Measurements from ENCODE around the gene LSR.

LSR gene

DNA sequence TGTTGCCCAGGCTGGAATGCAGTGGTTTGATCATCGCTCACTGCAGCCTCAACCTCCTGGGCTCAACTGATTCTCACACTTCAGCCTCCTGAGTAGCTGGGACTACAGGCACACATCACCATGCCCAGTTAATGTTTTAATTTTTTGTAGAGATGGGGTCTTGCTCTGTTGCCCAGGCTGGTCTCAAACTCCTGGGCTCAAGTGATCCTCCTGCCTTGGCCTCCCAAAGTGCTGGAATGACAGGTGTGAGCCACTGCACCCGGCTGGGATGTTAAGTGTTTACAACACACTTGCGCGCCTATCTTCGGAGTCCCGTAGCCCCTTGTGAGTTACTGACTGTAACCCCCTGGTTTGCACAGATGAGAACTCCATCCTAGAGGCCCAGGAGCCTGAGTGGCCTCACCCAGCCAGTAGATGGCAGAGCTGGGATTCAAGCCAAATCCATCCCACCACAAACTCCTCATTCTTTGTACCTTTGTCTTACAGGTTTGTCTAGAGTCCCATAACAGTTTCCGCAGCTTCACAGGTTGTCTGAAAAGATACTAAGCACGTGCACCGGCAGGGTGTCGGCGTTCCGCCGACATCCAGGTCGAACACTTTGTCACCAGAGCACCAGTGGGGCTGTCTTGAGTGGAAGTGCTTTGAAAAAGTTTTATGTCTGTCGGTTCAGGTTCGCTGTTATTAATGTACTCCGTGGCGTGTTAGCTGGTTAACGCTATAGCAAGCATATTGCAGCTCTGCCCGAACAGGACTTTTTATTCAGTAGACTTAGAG, 57.9 kb downstream of the LSR start:
- DNase-seq, result no peak

DNA sequence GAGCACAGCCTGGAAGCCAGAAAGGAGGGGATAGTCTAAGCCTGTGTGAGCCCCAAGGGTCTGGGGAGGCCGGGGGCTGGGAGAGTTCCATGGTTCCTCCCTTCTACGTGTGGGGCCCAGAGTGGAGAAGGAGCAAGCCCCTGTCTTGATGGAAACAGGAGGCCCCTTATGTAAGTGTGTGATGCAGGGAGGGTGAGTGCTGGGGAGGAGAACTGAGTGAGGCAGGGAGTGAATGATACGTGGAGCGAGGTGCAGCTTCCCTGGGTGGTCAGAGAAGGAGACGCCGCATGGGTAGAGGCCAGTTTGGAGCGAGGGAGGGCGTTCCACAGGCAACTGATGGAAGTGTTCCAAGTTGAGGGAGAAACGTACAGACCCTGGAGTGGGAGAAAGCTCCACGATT, 59.1 kb downstream of the LSR start:
- DNase-seq, result no peak

DNA sequence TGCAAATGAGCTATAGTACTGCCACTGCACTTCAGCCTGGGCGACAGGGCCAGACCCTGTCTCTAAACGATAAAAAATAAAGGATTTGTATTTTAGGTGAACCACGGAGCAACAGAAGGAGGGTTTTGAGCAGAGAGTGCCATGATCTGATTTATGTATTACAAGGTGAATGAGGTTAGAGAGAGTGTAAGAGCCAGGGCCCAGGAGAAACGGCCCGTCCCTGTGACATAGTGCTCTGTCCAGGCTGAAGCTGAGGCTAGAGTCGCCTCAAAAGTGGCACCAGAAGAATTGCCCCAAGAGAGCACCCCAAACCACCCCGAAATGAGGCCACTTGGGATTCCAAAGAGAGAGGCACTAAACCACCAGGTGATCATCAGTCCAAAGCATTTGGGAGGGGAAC, 60.1 kb downstream of the LSR start:
- no peak for DNase-seq

DNA sequence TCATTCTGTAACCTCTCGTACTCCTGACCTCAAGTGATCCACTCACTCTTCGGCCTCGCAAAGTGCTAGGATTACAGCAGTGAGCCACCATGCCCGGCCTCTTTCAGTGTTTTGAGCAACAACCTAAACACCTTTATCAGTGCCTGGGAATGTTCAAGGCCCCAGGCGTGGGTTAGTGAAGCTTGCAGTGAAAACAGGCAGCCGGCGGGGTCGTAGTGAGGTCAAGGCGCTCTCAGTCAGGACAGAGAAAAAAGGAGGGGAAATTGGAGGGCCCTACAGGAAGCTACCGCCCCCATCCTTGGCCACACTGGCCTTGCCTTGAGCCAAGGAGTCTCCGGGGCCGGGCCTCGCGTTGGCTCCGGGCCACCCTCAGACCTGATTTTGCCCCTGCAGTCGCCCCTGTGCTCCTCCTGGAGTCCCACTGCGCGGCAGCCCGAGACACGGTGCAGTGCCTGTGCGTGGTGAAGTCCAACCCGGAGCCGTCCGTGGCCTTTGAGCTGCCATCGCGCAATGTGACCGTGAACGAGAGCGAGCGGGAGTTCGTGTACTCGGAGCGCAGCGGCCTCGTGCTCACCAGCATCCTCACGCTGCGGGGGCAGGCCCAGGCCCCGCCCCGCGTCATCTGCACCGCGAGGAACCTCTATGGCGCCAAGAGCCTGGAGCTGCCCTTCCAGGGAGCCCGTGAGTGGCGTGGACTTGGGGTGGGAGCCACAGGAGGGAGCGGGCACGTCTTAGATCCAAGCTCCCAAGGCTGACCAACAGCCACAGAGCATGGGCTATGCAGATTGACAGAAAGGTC, 60.9 kb downstream of the LSR start:
- DNase-seq, result no peak

DNA sequence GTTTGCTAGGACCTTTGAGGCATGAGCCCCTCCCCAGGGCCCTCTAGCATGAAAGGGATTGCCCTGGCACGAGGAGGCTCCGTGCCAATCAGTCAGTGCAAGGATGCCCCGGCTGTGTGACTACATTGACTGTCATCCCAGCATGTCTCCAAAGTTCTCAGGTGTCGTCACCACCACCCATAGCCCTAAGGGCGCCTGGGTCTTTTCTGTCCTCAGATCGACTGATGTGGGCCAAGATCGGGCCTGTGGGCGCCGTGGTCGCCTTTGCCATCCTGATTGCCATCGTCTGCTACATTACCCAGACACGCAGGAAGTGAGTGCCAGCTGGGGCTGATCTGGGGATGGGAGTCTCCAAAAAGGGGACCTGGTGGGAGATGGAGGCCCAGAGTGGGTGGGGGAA, 61.5 kb downstream of the LSR start:
- no peak for DNase-seq

DNA sequence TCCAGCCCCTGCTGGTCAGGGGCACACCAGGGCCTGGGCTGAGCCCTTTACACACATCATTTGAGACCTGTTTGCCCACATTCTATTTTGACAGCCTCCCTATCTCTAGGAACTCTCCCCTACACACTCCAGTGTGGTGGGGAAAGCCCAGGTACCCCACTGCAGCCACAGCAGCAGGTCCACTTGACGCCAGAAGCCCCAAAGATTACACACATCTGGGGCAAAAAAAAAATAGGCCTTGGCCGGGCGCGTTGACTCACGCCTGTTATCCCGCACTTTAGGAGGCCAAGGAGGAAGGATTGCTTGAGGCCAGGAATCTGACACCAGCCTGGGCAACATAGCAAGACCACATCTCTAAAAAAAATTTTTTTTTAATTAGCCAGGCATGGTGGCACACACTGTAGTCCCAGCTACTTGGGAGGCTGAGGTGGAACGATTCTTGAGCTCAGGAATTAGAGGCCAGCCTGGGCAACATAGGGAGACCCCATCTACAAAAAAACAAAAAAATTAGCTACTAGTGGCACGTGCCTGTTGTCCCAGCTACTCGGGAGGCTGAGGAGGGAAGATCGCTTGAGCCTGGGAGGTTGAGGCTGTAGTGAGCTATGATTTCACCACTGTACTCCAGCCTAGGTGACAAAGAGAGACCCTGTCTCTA, 62.1 kb downstream of the LSR start:
- DNase-seq, result no peak

DNA sequence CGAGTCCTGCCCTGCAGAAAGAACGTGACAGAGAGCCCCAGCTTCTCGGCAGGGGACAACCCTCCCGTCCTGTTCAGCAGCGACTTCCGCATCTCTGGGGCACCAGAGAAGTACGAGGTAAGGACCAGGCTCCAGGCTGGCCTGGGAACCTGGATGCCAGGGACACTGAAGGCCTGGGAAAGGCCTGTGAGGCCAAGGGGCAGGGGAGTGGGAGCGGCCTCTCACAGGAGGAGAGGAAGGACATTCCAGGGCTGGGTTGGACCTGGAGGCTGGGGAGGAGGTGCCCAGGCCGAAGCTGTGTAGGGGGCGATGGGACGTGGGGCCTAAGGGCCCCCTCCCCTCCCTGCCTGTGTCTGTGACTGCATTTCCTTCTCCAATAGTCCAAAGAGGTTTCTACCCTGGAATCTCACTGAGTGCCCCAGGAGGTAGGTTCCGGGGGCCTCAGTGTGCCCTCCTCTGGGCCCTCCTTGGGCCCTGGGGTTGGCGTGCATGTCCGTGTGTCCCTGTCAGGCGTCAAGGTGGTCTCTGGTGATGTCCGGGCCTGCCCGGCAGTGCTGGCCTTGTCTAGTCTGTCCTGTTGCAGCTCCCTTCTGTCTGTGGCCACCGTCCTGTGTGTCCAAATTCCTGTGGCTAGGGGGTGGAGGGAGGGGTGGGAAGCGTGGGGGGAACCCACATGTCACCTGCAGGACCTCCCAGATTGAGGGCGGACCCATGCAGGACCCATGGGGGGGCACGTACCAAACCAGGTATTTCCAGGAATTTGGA, 63.3 kb downstream of the LSR start:
- no peak for DNase-seq

DNA sequence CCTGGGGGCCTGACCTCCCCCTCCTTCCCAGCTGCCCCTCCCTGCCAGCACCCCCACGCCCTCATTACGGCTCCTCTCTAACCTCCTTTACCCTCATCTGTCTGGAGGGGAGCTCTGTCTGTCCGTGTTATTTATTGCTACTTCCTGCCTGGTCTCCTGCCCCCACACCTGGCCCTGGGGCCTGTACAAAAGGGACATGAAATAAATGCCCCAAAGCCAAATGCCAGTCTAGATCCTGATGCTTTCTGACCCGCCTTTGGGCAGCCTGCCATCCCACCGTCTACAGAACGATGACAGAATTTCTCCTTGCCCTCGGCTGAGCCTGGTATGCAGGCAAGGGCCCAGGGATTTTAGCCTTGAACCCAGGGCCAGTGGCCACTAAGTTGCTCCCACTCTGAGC, 64.8 kb downstream of the LSR start:
- no peak for DNase-seq

DNA sequence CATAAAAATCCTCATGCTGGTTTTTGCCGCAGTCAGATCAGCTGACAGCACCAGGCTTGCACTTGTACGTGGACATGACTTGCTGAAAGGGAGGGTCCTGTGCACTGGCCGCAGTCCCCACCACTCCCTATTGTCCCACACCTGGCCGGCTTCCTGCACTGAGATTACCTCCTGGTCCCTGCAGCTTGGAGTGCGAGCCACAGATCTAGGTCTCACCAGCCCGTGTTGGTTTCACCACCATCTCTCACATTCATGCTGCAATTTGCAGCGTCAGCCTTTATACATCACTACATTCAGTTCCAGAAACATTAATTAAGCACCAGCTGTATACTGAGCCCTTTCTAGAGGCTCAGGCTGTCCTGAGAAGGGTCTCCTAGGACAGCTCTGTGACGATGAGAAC, 65.2 kb downstream of the LSR start:
- no peak for DNase-seq

DNA sequence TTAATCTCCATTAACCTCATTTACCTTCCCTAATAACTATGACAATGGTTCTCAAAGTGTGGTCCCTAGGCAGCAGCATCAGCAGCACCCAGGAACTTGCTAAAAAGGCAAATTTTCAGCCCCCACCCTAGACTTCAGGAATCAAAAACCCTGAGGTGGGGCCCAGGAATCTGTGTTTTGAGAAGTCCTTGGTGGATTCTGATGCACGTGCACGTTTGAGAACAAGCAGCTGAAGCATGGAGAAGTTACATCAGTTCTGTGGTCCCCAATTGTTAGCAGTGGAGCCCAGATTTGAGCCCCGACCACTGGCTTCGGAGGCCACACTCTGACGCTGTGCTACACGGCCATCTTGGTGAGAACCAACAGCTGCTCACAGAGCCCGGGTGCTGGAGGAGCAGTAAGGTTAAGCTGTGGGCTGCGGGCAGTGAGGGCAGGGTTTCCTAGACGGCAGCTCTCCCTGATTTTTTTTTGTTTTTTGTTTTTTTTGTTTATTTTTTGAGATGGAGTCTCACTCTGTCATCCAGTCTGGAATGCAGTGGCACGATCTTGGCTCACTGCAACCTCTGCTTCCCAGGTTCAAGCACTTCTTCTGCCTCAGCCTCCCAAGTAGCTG, 66.2 kb downstream of the LSR start:
- DNase-seq, result no peak

DNA sequence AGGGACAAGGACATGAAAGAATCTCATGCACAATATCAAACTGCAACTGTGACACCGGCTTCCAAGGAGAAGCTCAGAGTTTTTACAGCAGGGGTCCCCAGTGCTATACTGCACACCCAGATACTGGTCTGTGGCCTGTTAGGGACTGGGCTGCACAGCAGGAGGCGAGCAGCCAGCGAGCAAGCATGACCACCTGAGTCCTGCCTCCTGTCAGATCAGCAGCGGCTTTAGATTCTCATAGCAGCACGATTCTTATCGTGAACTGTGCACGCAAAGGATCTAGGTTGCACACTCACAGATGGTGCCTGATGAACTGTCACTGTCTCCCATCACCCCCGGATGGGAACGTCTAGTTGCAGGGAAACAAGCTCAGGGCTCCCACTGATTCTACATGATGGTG, 67.1 kb downstream of the LSR start:
- no peak for DNase-seq

DNA sequence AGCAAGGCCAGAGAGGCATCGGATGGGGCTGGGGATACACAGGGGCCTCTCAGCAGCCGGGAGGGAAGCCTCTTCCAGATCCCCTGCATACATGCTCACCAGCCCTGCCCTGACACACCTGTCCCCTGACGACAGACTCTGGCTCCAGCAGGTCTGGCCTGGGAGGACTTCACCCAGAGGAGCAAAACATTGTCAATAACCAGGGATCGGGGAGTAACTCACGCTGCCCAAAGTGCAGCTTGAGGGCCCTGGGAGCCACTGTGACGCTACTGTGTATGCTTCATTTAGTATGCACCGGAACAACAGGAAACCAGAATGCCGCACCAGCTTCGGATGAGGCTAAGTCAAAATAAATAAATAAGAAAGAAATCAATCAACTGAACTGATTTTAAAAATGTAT, 67.8 kb downstream of the LSR start:
- DNase-seq, result no peak

All from stimulated activated CD4-positive, alpha-beta T cell treated with anti-CD3 and anti-CD28 coated beads, Interleukin-4, amount 100 ng/mL, for 1 hour (primary cell).